Activated CD8-positive, alpha-beta memory T cell treated with anti-CD3 and anti-CD28 coated beads, Interleukin-2, amount 50 U/mL, for 24 hours (primary cell): ENCODE results near the gene CLCF1.

Experiments used
- DNase-seq: peaks from one replicate; pipeline ENCODE4 v3.0.0-alpha.2; 2020; ENCODE audit errors: extremely low read depth

CLCF1 gene

DNA sequence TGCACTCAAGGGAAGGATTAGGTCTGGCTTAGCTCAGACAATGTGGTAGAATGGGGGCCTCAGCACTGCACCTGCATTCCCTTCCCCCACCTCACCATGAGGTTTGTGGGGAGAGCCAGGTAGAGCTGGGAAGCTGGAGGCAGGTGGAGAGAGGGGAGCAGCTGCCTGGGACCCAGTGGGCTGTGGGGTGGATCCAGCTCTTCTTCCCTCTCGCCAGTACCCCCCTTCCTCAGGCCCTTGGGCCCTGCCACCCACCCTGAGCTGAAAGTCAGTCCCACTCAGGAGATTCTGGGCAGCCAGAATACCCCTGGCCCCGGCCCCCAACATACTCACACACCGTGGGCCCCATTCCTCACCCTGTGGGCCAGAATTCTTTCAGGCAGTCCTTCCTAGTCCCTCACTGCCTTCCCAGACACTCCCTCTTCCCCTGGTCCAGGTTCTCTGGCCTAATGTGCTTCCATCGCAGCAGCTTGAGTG lies 17.0 kb downstream of the CLCF1 start:
- DNase-seq = no peak

DNA sequence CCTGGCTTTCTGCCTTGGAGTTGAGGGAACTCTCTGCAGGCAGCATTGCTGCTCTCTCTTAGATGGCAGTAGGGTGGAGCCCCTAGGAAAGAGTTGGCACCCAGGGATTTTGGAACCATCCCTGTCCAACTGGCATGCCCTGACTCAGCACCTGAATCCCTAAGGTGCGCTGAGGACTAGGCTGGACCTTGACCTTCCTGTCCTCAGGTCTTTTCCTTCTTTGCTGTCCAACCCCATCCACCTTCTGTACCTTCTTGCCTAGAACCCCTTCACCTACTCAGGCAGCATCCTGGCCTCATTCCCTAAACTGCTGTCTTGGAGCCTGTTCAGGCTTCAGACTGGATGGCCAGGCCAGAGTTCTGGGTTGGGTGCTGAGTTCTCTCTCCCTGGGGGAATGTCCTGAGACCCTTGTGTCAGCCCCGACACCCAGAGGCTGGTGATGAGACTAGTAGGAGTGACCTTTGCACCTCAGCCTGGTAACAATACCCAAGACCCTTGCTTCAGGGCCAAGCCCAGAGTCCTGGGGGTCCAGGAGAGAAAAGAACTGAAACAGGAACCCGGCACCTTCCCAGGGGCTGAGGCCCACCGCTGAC lies 17.5 kb downstream of the CLCF1 start:
- no peak for DNase-seq

DNA sequence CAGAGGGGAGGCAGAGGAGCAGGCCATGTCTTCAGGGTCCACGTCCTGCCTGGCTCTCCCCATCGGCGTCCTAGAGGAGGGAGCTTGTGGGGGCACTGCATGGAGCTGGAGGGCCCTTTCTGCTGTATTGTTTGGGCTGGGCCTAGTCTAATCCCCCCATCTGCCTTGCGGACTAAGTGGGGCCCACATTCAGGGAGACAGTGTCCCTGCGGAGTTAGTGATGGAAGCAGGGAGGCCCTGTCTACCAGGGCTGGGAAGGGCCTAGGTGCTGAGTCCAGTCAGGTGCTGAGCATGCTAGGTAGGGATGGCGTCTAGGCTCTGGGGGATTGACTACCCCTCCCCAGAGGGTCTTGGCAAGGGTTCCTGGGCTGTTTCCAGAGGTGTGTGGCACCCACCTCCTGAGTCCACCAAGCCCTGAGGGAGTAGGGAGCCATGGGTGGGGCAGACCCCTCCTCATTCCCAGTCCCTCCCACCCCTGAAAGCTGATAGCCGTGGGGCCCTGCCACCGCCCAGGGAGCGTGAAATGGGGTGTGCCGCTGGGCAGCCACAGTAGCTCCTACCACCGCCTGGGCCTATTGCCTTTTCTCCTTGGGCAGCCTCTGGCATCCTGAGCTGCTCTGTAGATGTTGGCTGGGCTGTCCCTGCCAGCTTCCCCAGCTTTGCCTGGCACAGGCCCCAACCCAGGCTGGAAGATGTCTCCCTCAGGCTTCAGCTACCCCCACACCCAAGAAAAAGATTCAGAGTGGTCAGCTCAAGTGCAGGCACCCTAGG lies 18.2 kb downstream of the CLCF1 start:
- no peak for DNase-seq

DNA sequence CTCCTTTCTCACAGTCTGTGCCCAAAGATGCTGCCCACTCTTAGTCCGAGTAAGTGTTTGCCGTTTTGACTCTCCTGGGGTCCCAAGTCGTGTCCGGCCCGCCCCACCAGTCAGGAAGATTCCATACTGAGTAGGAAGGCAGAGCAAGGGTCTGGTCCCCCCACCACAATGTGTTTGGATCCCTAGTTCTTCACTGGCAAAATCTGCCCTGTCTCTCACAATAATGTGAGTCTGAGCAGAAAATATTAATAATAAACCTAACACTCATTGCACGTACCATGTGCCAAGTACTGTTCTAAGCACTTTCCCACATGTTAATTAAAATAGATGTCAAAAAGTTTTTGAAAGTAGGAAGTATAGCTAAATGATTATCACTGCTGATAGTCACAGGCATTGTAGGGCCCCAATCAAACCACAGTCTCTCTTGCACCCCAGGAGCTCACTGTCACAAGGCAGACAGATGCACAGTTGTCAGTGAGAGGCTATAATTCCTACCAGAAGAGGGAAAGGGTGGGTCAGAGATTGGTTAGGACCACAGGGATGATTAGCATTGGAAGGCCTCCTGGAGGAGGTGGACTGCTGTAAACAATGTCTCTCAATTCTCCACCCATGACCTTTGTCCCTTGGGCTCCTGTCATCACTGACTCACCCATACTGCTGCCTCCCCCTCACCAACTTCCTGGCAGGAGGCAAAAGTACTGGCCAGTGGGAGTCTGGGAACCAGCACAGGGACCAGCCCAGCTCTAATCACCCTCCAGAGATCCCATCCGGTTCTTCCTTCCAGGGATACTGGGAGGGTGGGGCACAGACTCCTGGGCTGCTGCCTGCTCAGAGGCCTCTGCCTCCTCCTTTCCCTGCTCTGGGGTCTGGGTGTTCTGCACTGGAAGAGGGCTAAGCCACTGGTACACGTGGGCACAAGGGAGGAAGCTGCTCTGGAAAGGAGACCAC lies 19.0 kb downstream of the CLCF1 start:
- DNase-seq = no peak

DNA sequence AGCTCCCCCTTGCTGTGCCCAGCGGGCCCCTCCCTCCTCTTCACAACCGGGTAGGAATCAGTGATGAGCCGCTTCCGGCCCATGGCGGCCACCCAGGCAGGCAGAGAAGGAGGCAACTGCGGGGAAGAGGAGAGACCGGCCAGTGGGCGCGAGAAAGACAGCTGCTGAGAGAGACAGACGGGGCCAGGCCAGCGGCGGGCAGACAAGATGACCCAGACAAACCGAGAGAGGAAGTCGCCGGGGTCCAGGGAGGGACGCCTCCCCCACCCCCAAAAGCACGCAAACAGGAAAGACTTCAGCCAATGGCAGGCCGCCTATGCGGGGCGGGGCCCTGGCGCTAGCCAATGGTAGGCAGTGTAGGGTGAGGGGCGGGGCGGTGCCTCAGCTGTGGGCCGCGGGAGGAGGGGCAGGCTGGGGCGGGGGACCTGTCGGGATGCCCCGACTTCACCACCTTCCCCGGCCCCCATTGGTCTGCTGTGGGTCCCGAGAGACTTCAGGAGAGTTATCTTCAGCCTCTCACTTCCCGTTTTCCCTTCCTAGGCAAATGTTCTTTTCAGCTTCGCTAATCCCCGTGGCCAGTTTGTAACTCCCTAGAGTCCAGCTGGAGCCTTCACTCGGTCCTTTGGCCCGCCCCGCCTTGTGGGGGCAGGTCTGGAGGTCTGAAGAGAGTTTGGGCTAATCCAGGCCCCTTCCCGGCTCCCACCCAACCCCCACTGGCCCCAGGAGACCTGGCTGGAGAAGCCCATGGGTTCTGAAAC lies 19.9 kb downstream of the CLCF1 start, which contains the start of gene POLD4:
Gene POLD4 (minus strand): TSS at position 230 of the 758 bp plus-strand sequence. CDS start 147 bp downstream, at position 83.
- peak; percentile 91 for DNase-seq

DNA sequence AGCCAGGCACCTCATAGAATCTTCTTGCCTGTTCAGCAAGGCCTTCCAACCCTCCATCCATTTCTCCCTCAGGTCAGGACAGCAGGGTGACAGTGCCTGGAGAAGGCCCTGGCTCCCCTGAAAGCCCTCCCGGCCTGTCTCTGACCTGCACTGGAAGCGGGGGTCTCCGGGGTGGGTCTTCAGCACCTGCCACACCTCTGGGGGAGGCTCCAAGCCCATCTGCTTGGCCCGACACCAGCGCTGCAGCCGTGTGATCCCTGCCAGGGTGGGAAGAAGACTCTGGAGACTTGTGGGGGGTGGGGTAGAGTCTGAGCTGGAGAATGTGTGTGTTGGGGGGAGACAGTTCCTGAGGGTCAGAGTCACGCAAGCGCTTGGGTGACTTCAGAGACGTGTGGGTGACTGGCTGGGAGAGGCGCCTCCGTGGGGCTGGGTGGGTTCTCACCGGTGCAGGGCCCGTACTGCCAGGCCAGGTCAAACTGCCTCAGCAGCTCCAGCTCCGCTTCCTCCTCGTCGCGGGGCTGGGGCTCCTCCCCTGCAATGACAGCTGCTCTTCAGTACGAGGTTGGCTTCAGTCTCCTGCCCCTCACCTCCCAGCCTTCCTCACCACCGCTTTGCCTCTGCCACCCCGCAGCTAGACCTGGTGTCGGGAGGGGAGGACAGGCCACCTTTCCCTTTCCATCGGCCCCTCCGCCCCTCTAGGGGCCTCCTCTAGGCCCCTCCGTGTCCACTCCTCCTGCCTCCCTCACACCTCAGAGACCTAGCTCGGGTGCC lies 20.7 kb downstream of the CLCF1 start:
- DNase-seq = no peak

DNA sequence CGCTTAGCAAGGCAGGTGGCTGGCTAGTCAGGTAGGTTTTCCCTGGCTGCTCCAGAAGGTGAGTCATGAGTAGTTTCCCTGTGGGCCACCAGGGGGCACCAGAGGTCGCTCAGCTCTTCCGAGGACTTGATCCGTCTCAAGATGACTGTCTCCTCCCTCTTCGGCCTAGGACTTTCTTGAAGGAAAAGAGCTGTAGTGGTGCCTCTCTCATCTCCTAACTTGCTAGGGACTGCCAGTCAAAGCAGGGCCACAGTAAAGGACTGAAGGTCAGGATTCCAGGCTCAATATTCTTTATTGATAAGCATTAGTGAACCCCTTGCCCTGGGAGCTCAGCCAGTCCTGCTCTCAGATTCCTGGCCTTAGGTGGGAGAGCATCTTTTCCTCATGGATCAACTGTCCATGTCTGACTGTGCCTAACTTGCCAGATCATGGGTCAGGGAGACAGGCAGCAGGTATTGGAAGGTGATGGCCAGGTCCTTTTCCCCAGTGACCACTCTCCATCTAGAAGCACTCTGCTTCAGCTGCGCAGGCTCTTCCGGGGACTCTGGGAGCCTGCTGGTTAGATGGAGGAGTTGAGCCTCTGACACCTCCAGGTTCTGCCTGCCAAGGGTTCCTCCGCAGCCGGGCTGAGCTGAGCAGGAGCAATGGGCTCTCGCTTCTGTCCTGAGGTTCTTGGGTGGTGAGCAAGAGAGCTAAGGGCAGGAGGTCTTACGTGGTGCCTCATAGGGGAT lies 22.0 kb downstream of the CLCF1 start:
- DNase-seq = no peak

DNA sequence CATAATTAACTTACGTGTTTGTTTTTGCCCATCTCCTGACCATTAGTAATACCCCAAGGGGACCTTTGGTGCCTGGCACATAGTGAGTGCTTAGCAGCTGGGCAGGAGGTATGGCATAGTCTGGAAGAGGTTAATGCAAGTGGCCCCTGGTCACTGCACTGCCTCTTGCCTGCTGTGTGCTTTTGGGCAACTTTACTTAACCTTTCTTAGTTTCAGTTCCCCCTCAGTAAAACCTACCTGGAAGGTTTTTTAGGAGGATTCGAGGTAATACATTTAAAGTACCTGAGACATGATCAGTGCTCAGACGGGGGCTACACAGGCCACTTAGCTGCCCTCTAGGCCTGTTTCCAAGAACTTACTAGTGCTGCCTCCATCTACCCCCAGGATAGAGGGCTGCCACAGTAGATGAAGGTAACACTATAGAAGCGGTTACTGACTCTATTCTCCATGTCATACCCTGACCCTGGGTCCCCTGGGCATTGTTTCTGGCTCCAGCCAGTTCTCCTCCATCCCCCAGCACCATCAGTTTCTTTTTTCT lies 23.4 kb downstream of the CLCF1 start:
- DNase-seq = no peak

DNA sequence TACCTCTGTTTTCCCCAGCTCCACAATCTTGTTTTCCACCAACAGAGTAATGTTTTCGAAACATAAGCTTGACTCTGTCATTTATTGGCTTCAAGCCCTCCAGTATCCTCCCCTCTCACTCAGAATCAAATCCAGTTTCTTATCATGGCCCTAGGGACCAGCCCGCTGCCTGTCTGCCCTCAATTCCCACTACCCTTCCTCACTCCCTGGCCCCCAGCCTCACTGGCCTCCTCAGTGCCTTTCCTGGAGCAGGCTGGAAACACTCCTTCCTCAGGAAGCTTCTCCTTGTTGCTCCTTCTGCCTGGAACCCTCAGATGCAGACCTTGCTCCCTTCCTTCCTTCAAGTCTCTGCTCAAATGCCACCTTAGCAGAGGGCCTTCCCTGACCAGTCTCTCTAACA lies 23.9 kb downstream of the CLCF1 start:
- DNase-seq = no peak

DNA sequence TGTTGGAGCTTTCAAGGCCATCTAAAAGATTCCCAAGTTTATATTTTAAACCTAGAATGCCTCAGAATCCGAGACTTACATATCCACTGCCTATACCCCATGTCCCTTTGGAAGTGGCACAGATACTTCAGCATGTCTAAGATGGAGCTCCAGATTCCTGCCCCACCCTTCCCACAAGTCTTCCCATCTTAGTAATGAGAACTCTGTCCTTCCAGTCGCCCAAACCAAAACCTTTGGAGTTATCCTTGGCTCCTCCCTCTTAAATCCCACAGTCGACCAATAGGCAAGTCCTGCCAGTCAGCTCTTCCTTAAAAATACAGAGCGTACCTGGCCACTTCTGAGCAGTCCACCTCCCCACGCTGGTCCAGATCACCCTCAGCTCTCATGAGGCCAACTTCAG lies 24.4 kb downstream of the CLCF1 start:
- no peak for DNase-seq

DNA sequence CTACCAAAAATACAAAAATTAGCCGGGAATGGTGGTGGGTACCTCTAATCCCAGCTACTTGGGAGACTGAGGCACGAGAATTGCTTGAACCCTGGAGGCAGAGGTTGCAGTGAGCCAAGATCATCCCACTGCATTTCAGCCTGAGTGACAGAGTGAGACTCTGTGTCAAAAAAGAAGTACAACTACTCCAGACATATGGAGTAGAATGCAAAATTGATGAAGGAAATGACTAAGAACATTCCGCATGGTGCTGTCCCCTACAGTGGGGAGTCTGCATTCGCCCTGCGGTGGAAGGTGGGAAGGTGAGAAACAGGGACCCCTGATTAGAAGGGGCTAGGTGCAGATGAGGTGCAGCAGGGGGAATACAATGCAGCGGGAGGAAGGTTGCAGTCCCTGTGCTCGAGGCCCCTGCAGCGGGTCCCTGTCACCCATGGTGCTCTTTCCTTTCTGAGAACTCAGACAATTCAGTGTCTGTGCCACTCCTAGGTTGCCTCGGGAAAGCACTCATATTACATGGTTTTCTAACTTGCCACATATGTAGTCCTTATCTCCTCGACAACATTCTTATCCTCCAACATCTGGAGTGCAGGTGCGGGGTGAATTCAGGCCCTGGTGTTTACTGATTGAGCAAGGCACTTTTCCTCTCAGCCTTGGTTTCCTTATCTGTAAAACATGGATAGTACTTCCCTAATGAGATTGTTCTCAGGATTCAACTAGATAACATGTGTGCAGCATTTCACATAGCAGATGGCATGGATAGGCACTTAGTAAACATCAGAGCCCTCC lies 25.2 kb downstream of the CLCF1 start:
- DNase-seq = no peak

DNA sequence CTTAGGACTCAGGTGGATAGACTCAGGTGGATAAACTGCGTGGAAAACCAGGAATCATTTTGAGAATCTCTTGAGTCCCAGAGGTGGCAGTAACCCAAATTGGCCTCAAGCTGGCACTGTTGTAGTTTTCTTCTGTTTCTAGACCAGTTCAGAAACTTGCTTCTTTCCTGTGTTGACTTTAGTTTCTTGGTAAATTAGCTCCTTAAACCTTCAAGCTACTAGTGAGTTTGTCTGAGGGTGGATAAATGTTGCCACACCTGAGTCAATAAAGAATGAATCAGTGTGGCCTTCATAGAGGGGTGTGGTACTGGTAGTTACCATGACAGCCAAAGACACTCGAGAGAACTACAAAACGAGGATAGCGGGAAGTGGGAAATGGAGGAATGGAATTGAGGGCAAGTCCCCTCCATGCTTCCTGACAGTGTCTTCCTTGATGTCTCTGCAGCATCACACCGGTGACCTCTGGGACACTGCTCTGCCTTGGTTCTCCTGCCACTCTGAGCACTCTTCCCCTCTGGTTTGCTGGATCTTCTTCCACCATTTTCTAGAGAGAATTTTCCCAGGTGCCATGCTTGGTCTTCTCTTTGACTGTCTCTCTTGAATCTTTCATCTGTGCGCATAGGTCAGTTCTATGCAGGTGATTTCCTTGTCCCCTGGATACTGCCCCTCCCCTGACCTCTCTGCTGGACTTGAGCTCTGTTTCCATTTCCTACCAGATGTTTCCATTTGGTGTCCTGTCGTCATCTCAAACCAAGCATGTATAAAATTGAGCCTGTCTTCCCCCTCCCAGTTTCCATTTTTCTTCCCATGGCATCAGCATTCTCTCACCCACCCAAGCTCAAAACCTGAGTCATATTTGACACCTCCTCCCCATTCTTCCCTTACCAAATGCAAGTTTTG lies 27.2 kb downstream of the CLCF1 start:
- no peak for DNase-seq

DNA sequence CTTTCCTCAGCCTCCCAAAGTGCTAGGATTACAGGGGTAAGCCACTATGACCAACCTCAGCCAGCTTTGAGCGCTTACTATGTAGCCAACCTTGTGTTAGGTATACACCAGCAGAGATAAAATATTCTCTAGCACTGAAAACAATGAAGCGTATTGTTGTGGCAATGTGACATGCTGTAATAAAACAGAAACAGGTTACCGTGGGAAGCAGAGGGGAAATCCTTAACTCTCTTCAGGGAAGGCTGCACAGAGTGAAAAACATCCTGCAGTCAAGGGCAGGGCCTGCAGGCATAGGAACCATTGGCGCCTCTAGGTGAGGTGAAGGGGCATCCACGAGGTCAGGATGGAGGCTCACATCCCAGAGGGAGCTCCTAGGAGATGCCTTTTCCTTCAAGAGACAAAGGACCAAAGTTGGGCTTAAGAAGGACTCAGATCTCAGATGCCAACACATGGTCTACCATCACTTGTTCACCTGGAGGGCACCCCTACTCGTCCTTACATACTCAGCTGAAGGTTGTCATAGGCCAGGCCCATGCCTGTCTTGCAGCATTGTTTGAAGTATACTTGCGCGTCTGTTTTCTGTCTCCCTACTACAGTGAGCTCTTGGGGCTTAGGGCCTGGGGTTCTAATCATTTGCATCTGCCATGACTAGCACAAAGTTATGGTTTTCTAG lies 28.0 kb downstream of the CLCF1 start:
- no peak for DNase-seq

DNA sequence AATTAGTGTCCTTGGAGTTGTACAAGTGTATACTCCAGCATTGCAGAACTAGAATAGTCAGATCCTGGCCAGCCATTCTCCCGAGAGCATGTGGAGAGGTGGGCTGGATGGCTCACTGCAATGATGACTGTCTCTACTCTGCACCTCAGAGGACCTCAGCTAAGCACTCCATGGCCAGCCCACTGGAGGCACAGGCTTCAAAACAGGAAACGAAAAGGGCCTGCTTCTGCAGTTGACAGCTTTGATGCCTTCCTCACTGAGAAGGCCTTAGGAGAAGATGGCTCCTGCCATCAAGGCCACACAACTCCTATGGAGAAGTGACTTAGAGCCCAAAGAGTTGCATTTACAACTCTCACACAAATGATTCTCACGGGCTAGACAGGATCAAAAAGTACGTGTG lies 29.1 kb downstream of the CLCF1 start:
- no peak for DNase-seq

DNA sequence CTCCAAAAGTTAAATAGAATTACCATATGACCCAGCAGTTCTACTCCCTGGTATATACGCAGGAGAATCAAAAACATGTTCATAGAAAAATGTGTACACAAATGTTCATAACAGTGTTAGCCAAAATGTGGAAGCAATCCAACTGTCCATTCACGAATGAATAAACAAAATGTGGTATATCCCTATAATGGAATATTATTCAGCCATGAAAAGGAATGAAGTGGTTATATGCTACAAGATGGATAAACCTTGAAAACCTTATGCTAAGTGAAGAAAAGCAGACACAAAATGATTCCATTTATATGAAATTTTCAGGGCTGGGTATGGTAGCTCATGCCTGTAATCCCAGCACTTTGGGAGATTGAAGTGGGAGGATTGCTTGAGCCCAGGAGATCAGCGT lies 36.1 kb downstream of the CLCF1 start:
- DNase-seq = no peak

DNA sequence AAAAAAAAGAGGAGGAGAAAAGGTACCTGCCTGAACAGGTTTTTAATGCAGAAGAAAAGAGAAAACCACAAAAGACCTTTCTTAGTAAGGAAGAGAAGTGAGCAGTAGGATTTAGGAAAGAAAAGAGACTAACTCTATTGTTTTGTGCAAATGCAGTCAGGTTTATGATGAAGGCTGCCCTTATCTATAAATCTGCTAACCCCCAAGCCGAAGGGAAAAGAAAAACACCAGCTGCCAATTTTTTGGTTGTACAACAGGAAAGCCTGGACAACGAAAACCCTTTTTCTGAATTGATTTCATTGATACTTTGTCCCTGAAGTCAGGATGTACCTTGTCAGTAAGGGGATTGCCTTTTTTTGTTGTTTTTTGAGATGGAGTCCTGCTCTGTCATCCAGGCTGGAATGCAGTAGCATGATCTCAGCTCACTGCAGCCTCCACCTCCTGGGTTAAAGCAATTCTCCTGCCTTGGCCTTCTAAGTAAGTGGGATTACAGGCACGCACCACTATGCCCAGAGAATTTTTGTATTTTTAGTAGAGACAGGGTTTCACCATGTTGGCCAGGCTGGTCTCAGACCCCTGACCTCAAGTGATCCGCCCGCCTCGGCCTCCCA lies 41.2 kb downstream of the CLCF1 start:
- DNase-seq = no peak

DNA sequence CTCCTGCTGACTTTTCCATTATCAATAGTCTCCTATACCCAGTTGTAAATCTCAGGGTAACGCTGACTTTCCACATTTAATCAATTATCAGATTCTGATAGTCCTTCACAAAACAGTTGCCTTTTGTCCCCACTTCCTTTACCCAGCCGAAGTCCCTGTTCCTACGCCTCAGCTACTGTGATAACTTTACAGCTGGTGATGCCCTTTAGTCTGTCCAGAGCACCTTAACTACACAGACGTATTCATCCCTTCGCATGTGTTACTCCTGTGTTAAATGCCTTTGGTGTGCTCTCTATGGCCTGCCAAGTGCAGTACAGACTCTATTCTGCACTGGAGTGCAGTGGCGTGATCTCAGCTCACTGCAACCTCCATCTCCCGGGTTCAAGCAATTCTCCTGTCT lies 49.9 kb downstream of the CLCF1 start:
- DNase-seq = no peak
